GM12878 (cell line): Measurements from ENCODE around the gene MTHFR. TPM values are rescaled to one million over a fixed set of nuclear protein-coding genes. Genes with fewer than 3 reads are reported as not detected.

Experiments
- ATAC-seq: fragments of 200-7000 bp; cut with Tn5 transposase; 3 replicates; pipeline ENCODE4 v1.9.1; 2020; ENCODE audit warnings: mild to moderate bottlenecking, moderate library complexity
- BruUV-seq: library from RNA; stranded (reverse); fragments of 400-500 nt; replicated peaks from 2 replicates; lab custom pipeline; 2021; lab: Mats Ljungman, UMichigan
- CTCF ChIA-PET: fragments of 300-600 bp; sonication (Branson Sonifier 250); formaldehyde crosslinking; extraction: SDS; loops from one replicate; lab custom pipeline; 2021; ENCODE audit warnings: inconsistent platforms; lab: Yijun Ruan, JAX
- POLR2A ChIA-PET: fragments of 350-600 bp; formaldehyde crosslinking; extraction: SDS; loops from one replicate; lab custom pipeline; 2021; ENCODE audit warnings: inconsistent platforms; lab: Charles Lee
- RAD21 ChIA-PET: fragments of 300-600 bp; sonication (Branson Sonifier 250); formaldehyde crosslinking; loops from one replicate; lab custom pipeline; 2023; ENCODE audit warnings: antibody characterized with exemption; ENCODE audit not compliant: unreplicated experiment; lab: Charles Lee
- SMC1A ChIA-PET: fragments of 300-600 bp; sonication (Branson Sonifier 250); formaldehyde crosslinking; loops from one replicate; lab custom pipeline; 2023; ENCODE audit not compliant: unreplicated experiment, uncharacterized antibody; lab: Charles Lee
- DNase-seq: peaks from one replicate; pipeline ENCODE4 v3.0.0-alpha.2; 2011; ENCODE audit warnings: low read depth, low spot score
- FAIRE-seq: peaks from 3 replicates; lab custom pipeline; 2011; peaks lifted over from hg19 to GRCh38; lab: Jason Lieb, UNC
- H2AFZ ChIP-seq: 2 replicates; pipeline ENCODE4 v1.6.0; 2011; ENCODE audit warnings: low read depth, low read length, control low read depth; ENCODE audit not compliant: control insufficient read depth
- H3K27ac ChIP-seq: 2 replicates; pipeline ENCODE4 v1.5.1; 2011; ENCODE audit warnings: control low read depth; ENCODE audit not compliant: control insufficient read depth, insufficient read depth
- H3K27me3 ChIP-seq, 2 experiments: replicated peaks in 1 of 2; 2 replicates each; pipeline versions ENCODE4 v1.6.0 to v1.6.1; 2011; ENCODE audit warnings: low read length in 1 of 2; ENCODE audit not compliant: control insufficient read depth in 2 of 2, insufficient read depth in 2 of 2
- H3K36me3 ChIP-seq, 2 experiments: 2 replicates each; pipeline ENCODE4 v1.5.1; 2011; ENCODE audit warnings: low read length in 1 of 2; ENCODE audit not compliant: control insufficient read depth in 2 of 2, insufficient read depth in 2 of 2
- H3K4me1 ChIP-seq: 2 replicates; pipeline ENCODE4 v1.6.1; 2011; ENCODE audit warnings: mild to moderate bottlenecking, low read length, moderate library complexity, mixed read lengths; ENCODE audit not compliant: control insufficient read depth, insufficient read depth
- H3K4me2 ChIP-seq: 2 replicates; pipeline ENCODE4 v1.6.0; 2011; ENCODE audit warnings: control low read depth; ENCODE audit not compliant: control insufficient read depth, insufficient read depth
- H3K4me3 ChIP-seq: fragments of 200-600 bp; sonication (generic); 2 replicates; pipeline ENCODE4 v1.5.1; 2016
- H3K79me2 ChIP-seq: 2 replicates; pipeline ENCODE4 v1.6.0; 2011; ENCODE audit warnings: low read length; ENCODE audit not compliant: control insufficient read depth, insufficient read depth
- H3K9ac ChIP-seq: 2 replicates; pipeline ENCODE4 v1.8.0; 2011; ENCODE audit warnings: low read length, control low read depth, mixed read lengths; ENCODE audit not compliant: control insufficient read depth, insufficient read depth
- H3K9me3 ChIP-seq: replicated peaks from 3 replicates; pipeline ENCODE4 v1.5.1; 2011; ENCODE audit warnings: mild to moderate bottlenecking, low read length; ENCODE audit not compliant: control insufficient read depth, insufficient read depth
- H4K20me1 ChIP-seq: 2 replicates; pipeline ENCODE4 v1.6.0; 2011; ENCODE audit not compliant: control insufficient read depth, insufficient read depth
- BACH1 ChIP-seq: fragments of 450-650 bp; IDR thresholded peaks from 2 replicates; pipeline ENCODE4 v1.6.1; 2017; ENCODE audit warnings: mild to moderate bottlenecking, borderline replicate concordance
- BRCA1 ChIP-seq: IDR thresholded peaks from 2 replicates; pipeline ENCODE4 v1.6.1; 2011; ENCODE audit warnings: low read depth, low read length, improper control_type of control experiment
- CEBPB ChIP-seq, 2 experiments: fragments of 150-350 bp in 1 of 2; IDR thresholded peaks; 2 replicates each; pipeline ENCODE4 v1.6.1; 2012 to 2014; ENCODE audit warnings: low read depth in 2 of 2, low read length in 2 of 2, borderline replicate concordance in 1 of 2, inconsistent platforms in 1 of 2
- CHD4 ChIP-seq: fragments of 200-600 bp; sonication (generic); IDR thresholded peaks from 2 replicates; pipeline ENCODE4 v1.6.1; 2016; ENCODE audit warnings: mild to moderate bottlenecking
- ETV6 ChIP-seq, 2 experiments: fragments of 450-650 bp in 1 of 2; IDR thresholded peaks in 1 of 2; conservative IDR thresholded peaks in 1 of 2; 2 replicates each; pipeline ENCODE4 v1.6.1; 2014; ENCODE audit warnings: antibody characterized with exemption in 1 of 2, borderline replicate concordance in 1 of 2, low read depth in 1 of 2, mild to moderate bottlenecking in 1 of 2, moderate library complexity in 1 of 2
- IKZF2 ChIP-seq, 2 experiments: fragments of 450-650 bp; IDR thresholded peaks; 2 replicates each; pipeline ENCODE4 v1.6.1; 2017; ENCODE audit warnings: mild to moderate bottlenecking in 2 of 2, moderate library complexity in 2 of 2
- LARP7 ChIP-seq: fragments of 450-650 bp; IDR thresholded peaks from 2 replicates; pipeline ENCODE4 v1.6.1; 2017; ENCODE audit warnings: mild to moderate bottlenecking
- MTA3 ChIP-seq: IDR thresholded peaks from 2 replicates; pipeline ENCODE4 v1.6.1; 2012; ENCODE audit warnings: low read length, inconsistent platforms, borderline replicate concordance
- NFIC ChIP-seq: IDR thresholded peaks from 2 replicates; pipeline ENCODE4 v1.6.1; 2012; ENCODE audit warnings: low read depth, mild to moderate bottlenecking, inconsistent platforms, low read length, moderate library complexity
- PAX8 ChIP-seq: fragments of 450-650 bp; IDR thresholded peaks from 2 replicates; pipeline ENCODE4 v1.6.1; 2017; ENCODE audit warnings: mild to moderate bottlenecking, moderate library complexity
- PKNOX1 ChIP-seq: fragments of 450-650 bp; IDR thresholded peaks from 2 replicates; pipeline ENCODE4 v1.6.1; 2016; ENCODE audit warnings: mild to moderate bottlenecking
- RELA ChIP-seq: fragments of 450-650 bp; IDR thresholded peaks from 2 replicates; pipeline ENCODE4 v1.8.0; 2014; ENCODE audit warnings: borderline replicate concordance; ENCODE audit not compliant: partially characterized antibody
- SREBF2 ChIP-seq: IDR thresholded peaks from 2 replicates; pipeline ENCODE4 v1.6.1; 2012; ENCODE audit warnings: mild to moderate bottlenecking, low read length
- TCF7 ChIP-seq: IDR thresholded peaks from 2 replicates; pipeline ENCODE4 v1.6.1; 2014; ENCODE audit warnings: antibody characterized with exemption, borderline replicate concordance
- WGBS: methylation state at CpG from one replicate; pipeline ENCODE4 v1.1.6; 2016; ENCODE audit warnings: low lambda C conversion rate; ENCODE audit not compliant: insufficient replicate concordance, insufficient coverage; ENCODE audit errors: missing lambda C conversion rate; 5-methylcytosine and 5-hydroxymethylcytosine counted together
- in situ Hi-C: fragments of 300-500 bp; cut with MboI; formaldehyde crosslinking; loops from 9 replicates; pipeline ENCODE4 v1.14.3; 2018; ENCODE audit warnings: mixed read lengths
- intact Hi-C: fragments of 100-400 bp; cut with micrococcal nuclease; formaldehyde crosslinking; loops from one replicate; pipeline ENCODE4 v1.14.2; 2022; ENCODE audit not compliant: unreplicated experiment
- polyA plus RNA-seq, 11 experiments: library from polyadenylated mRNA; depleted of rRNA in 4 of 11; unstranded in 6 of 11; stranded (reverse) in 5 of 11; fragments of >200 nt; fragmentation: Nextera tagmentation in 4 of 11; fragmentation: Illumina TruSeq in 1 of 11; extraction: Ambion mirVana in 4 of 11; extraction: Trizol in 1 of 11; gene quantifications; 1 replicate in 1 of 11; 2 replicates in 10 of 11; pipeline versions ENCODE4 v1.2.1 to v1.2.3, GENCODE V29; 2011 to 2016; ENCODE audit warnings: inconsistent platforms in 2 of 11, missing spikeins in 2 of 11, low read depth in 1 of 11
- total RNA-seq, 4 experiments: library from RNA; depleted of rRNA in 3 of 4; stranded (reverse); fragments of >200 nt in 3 of 4; fragmentation: Illumina TruSeq in 1 of 4; extraction: Trizol in 1 of 4; gene quantifications; 2 replicates each; pipeline versions ENCODE4 v1.2.1 to v1.2.3, GENCODE V29; 2013 to 2021
- TF ChIP-seq, protein P1 (sequence below): fragments of 450-650 bp; IDR thresholded peaks from 2 replicates; pipeline ENCODE4 v1.6.1; 2017; ENCODE audit warnings: low read depth, mild to moderate bottlenecking, moderate library complexity
- TF ChIP-seq, protein P2 (sequence below): IDR thresholded peaks from 2 replicates; pipeline ENCODE4 v1.6.1; 2012; ENCODE audit warnings: low read depth, low read length, improper control_type of control experiment

Gene MTHFR
- total and polyA plus RNA-seq, 10 of the 15 experiments (the other 5 are each of a cell fraction or from before 2014, with no cell fraction given), result 1.0 to 16.8 (median 9.4) TPM

DNA sequence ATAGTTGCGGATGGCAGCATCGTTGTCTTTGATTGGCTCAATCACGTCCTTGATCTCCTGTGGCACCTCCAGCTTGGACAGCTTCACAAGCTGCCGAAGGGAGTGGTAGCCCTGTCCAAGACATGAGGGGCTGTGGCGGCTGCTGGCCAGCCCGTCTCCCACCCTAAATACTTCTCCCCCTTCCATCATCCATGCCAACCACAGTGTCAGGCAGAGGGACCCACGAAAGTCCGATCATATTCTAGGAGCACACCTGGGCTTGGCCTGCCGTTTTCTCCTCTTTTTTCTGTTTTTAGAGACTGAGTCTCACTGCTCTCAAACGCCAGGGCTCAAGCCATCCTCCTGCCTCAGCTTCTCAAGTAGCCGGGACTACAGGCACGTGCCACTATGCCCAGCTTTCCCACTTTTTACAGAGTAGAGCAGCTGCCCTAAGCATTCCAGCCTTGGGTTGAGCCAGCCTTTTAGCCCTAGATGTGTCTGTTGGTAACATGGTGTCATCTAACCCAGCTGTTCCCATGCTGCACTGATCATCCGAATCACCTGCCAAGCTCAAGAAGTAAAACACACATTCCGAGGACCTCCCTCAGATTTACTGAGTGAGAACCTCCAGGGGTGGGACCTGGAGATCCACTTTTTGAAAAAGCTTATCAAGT is 10.4 kb downstream of the MTHFR start:
- no peaks in the 10 kb centered on the region for H3K27me3 ChIP-seq
- ChIA-PET CTCF (interaction anchor here (3.5 kb wide), 1 partner anchor 8 kb away, joined by 24 read pairs; no protein-coding TSS in a partner anchor), RAD21 (no interaction called here), POLR2A (no interaction called here), SMC1A (interaction anchor here (1.1 kb wide), 1 partner anchor 58 kb away, joined by 3 read pairs; no protein-coding TSS in a partner anchor)
- H3K4me2 ChIP-seq, result no peak overlapping the region
- BruUV-seq, result no TSS peak
- H3K9me3 ChIP-seq, result no peaks in the 10 kb centered on the region
- H3K79me2 ChIP-seq, result no peaks in the 10 kb centered on the region
- ATAC-seq (no peak), DNase-seq (no peak), FAIRE-seq (no peak)
- no peaks in the 10 kb centered on the region for H4K20me1 ChIP-seq
- H3K27ac ChIP-seq, result no peak overlapping the region
- H3K36me3 ChIP-seq, result peaks cover 0 to 5% of the 10 kb centered on the region in 2 experiments; a peak in 2 of 4 replicates
- in situ Hi-C loops, result no loop called here
- intact Hi-C loops, result no loop called here
- H2AFZ ChIP-seq, result no peak overlapping the region
- no peak for TF ChIP-seq MTA3
- no peak for TF ChIP-seq PKNOX1
- TF ChIP-seq NFIC, result no peak
- TF ChIP-seq TCF7, result no peak
- TF ChIP-seq CEBPB (IDR thresholded peaks at IDR 0.05; ENCODE audit: borderline replicate concordance in 1 of 2, low read depth in 2 of 2, low read length in 2 of 2), result no peak
- no peak for TF ChIP-seq BACH1
- TF ChIP-seq, protein P1, sequence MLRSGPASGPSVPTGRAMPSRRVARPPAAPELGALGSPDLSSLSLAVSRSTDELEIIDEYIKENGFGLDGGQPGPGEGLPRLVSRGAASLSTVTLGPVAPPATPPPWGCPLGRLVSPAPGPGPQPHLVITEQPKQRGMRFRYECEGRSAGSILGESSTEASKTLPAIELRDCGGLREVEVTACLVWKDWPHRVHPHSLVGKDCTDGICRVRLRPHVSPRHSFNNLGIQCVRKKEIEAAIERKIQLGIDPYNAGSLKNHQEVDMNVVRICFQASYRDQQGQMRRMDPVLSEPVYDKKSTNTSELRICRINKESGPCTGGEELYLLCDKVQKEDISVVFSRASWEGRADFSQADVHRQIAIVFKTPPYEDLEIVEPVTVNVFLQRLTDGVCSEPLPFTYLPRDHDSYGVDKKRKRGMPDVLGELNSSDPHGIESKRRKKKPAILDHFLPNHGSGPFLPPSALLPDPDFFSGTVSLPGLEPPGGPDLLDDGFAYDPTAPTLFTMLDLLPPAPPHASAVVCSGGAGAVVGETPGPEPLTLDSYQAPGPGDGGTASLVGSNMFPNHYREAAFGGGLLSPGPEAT, result no peak
- no peak for TF ChIP-seq BRCA1
- TF ChIP-seq, protein P2, sequence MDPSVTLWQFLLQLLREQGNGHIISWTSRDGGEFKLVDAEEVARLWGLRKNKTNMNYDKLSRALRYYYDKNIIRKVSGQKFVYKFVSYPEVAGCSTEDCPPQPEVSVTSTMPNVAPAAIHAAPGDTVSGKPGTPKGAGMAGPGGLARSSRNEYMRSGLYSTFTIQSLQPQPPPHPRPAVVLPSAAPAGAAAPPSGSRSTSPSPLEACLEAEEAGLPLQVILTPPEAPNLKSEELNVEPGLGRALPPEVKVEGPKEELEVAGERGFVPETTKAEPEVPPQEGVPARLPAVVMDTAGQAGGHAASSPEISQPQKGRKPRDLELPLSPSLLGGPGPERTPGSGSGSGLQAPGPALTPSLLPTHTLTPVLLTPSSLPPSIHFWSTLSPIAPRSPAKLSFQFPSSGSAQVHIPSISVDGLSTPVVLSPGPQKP, result no peak
- TF ChIP-seq IKZF2 (IDR thresholded peaks at IDR 0.05), result no peak
- TF ChIP-seq RELA, result no peak
- no peak for TF ChIP-seq SREBF2
- no peak for TF ChIP-seq ETV6 (conservative IDR thresholded peaks at IDR 0.05 in 1 of 2, IDR thresholded peaks at IDR 0.05 in 1 of 2; ENCODE audit: borderline replicate concordance in 1 of 2, low read depth in 1 of 2)
- no peak for TF ChIP-seq CHD4
- no peak for TF ChIP-seq PAX8
- no peak for TF ChIP-seq LARP7
- 86% methylated on average over 14 of the region's 14 CpGs for WGBS
- H3K4me3 ChIP-seq, result no peak overlapping the region
- H3K9ac ChIP-seq, result no peak overlapping the region
- H3K4me1 ChIP-seq, result no peaks in the 10 kb centered on the region; the same call in 1 of the 2 replicates
